GM12865 (cell line): ENCODE data around the gene TPRA1.

Experiments used
- DNase-seq: peaks from one replicate; pipeline ENCODE4 v3.0.0; 2010; ENCODE audit warnings: low read depth
- H3K4me3 ChIP-seq: 2 replicates; pipeline ENCODE4 v1.5.1; 2011; ENCODE audit warnings: mild to moderate bottlenecking, low read depth, low read length, control low read depth
- CTCF ChIP-seq: IDR thresholded peaks from 2 replicates; pipeline ENCODE4 v1.5.1; 2011; ENCODE audit warnings: low read length, control low read depth, low read depth, inconsistent platforms; ENCODE audit not compliant: insufficient read depth; ENCODE audit errors: missing control alignments

The TPRA1 gene

GRCh38 chr3:127600749-127601456 is 10.4 kb upstream of the TPRA1 start:
- H3K4me3 ChIP-seq, result peak overlapping the region; percentile 35
- no peak for TF ChIP-seq CTCF
- DNase-seq, result no peak

GRCh38 chr3:127598841-127599570 is 8.5 kb upstream of the TPRA1 start:
- TF ChIP-seq CTCF, result no peak
- DNase-seq, result no peak
- H3K4me3 ChIP-seq, result peak overlapping the region; percentile 84

- no peak for TF ChIP-seq CTCF
- peak overlapping the region; percentile 84 for H3K4me3 ChIP-seq
- peak; percentile 71 for DNase-seq
These were observed 6.7 kb upstream of the TPRA1 start for GRCh38 chr3:127597020-127597771.

GRCh38 chr3:127595303-127595702 is 4.8 kb upstream of the TPRA1 start:
- DNase-seq, result no peak
- H3K4me3 ChIP-seq, result no peak overlapping the region
- no peak for TF ChIP-seq CTCF

GRCh38 chr3:127593178-127593577 is 2.6 kb upstream of the TPRA1 start:
- H3K4me3 ChIP-seq, result no peak overlapping the region
- DNase-seq, result no peak
- no peak for TF ChIP-seq CTCF

- H3K4me3 ChIP-seq, result peak overlapping the region; percentile 80
- no peak for DNase-seq
- TF ChIP-seq CTCF, result no peak
These were observed 296 bp downstream of the TPRA1 start for GRCh38 chr3:127590282-127590592.
